NAMALWA (cell line): ENCODE measurements around the gene ARMH4.
"Not testable (repeated sequence)": the region's sequence is repeated elsewhere in the genome, so short reads cannot be mapped to it uniquely, and the experiment has no call there.

ENCODE experiments used
- DNase-seq: peaks from one replicate; pipeline ENCODE4 v3.0.0-alpha.2; 2015; ENCODE audit warnings: low spot score

The ARMH4 gene

GRCh38 chr14:58143106-58143505, 8.9 kb downstream of the ARMH4 start:
- DNase-seq: no peak

- no peak for DNase-seq
These were observed 10.1 kb downstream of the ARMH4 start for GRCh38 chr14:58141893-58142292.

- DNase-seq: no peak
These were observed 13.1 kb downstream of the ARMH4 start for GRCh38 chr14:58138714-58139482.

- DNase-seq: no peak
These were observed 13.8 kb downstream of the ARMH4 start for GRCh38 chr14:58138031-58138713.

- DNase-seq: no peak
These were observed 18.3 kb downstream of the ARMH4 start for GRCh38 chr14:58133739-58134138.

- no peak for DNase-seq
These were observed 20.6 kb downstream of the ARMH4 start for GRCh38 chr14:58131386-58131785.

- no peak for DNase-seq
These were observed 21.8 kb downstream of the ARMH4 start for GRCh38 chr14:58130116-58130782.

- no peak for DNase-seq
These were observed 22.8 kb downstream of the ARMH4 start for GRCh38 chr14:58129208-58129607.

GRCh38 chr14:58128416-58128815, 23.6 kb downstream of the ARMH4 start:
- DNase-seq: no peak

- DNase-seq: not testable (repeated sequence)
These were observed 29.5 kb downstream of the ARMH4 start for GRCh38 chr14:58122546-58122945.

- DNase-seq: no peak
These were observed 30.4 kb downstream of the ARMH4 start for GRCh38 chr14:58121530-58122186.

- DNase-seq: no peak
These were observed 32.6 kb downstream of the ARMH4 start for GRCh38 chr14:58119381-58119780.

GRCh38 chr14:58118097-58118815, 33.8 kb downstream of the ARMH4 start:
- DNase-seq: no peak

- no peak for DNase-seq
These were observed 42.3 kb downstream of the ARMH4 start for GRCh38 chr14:58109744-58110143.

GRCh38 chr14:58108717-58109116, 43.3 kb downstream of the ARMH4 start:
- DNase-seq: no peak

- peak; percentile 49 for DNase-seq
These were observed 44.0 kb downstream of the ARMH4 start for GRCh38 chr14:58107947-58108552.

- DNase-seq: no peak
These were observed 45.0 kb downstream of the ARMH4 start for GRCh38 chr14:58107041-58107440.

GRCh38 chr14:58106446-58106845, 45.6 kb downstream of the ARMH4 start:
- DNase-seq: no peak

GRCh38 chr14:58104808-58105207, 47.2 kb downstream of the ARMH4 start:
- no peak for DNase-seq

GRCh38 chr14:58100735-58101368, 51.2 kb downstream of the ARMH4 start:
- DNase-seq: no peak

GRCh38 chr14:58099682-58100081, 52.3 kb downstream of the ARMH4 start:
- DNase-seq: no peak
